Activated B cell treated with CpG ODN at 0.5 μM for 24 hours (primary cell): ENCODE results near the gene SP110. TPM values are rescaled to one million over a fixed set of nuclear protein-coding genes. Genes with fewer than 3 reads are reported as not detected.

ENCODE experiments used
- ATAC-seq: fragments of 200-7000 bp; cut with Tn5 transposase; one replicate; pipeline ENCODE4 v1.10.0; 2021; ENCODE audit warnings: low read depth, mild to moderate bottlenecking, moderate library complexity
- CTCF ChIA-PET: fragments of 350-600 bp; sonication (Branson Sonifier 250); formaldehyde crosslinking; loops from one replicate; lab custom pipeline; 2021; ENCODE audit warnings: antibody characterized with exemption; lab: Charles Lee
- POLR2A ChIA-PET: fragments of 350-600 bp; sonication (Branson Sonifier 250); formaldehyde crosslinking; loops from one replicate; lab custom pipeline; 2021; ENCODE audit warnings: antibody characterized with exemption; lab: Charles Lee
- DNase-seq: peaks from one replicate; pipeline ENCODE4 v3.0.0; 2022
- H3K27ac Mint-ChIP-seq: one replicate; pipeline ENCODE4 v1.8.0; 2020; ENCODE audit warnings: mixed read lengths
- H3K27me3 Mint-ChIP-seq: one replicate; pipeline ENCODE4 v1.8.0; 2021; ENCODE audit warnings: mixed read lengths
- H3K36me3 Mint-ChIP-seq: one replicate; pipeline ENCODE4 v1.8.0; 2021; ENCODE audit warnings: low read depth, mixed read lengths
- H3K4me1 Mint-ChIP-seq: one replicate; pipeline ENCODE4 v1.8.0; 2021; ENCODE audit warnings: mixed read lengths
- H3K4me3 Mint-ChIP-seq: one replicate; pipeline ENCODE4 v1.8.0; 2020; ENCODE audit warnings: mild to moderate bottlenecking, mixed read lengths
- H3K9me3 Mint-ChIP-seq: one replicate; pipeline ENCODE4 v1.8.0; 2020; ENCODE audit warnings: mixed read lengths
- CTCF ChIP-seq: fragments of 200-600 bp; IDR thresholded peaks from one replicate; pipeline ENCODE4 v1.8.0; 2022; ENCODE audit warnings: antibody characterized with exemption, mild to moderate bottlenecking
- intact Hi-C: fragments of 100-400 bp; cut with micrococcal nuclease; formaldehyde crosslinking; loops from one replicate; pipeline ENCODE4 v1.15.1; 2024
- total RNA-seq: library from RNA; stranded (reverse); gene quantifications from 2 replicates; pipeline ENCODE4 v1.2.3, GENCODE V29; 2022

The SP110 gene
- total RNA-seq, 1 donor from 2014 or later, result 147 TPM

- POLR2A ChIA-PET, result interaction anchor here (1.0 to 12.2 kb wide), 3 partner anchors 9 to 26 kb away, joined by 3 to 268 read pairs (median 8); partner anchors contain the start of gene SP140
- no peak for TF ChIP-seq CTCF
- H3K9me3 Mint-ChIP-seq, result peaks cover 8% of the 10 kb centered on the region
- H3K27me3 Mint-ChIP-seq, result no peaks in the 10 kb centered on the region
- CTCF ChIA-PET, result interaction anchor here (2.8 kb wide), 1 partner anchor 31 kb away, joined by 10 read pairs; no protein-coding TSS in a partner anchor
- peak; percentile 81 for ATAC-seq
- peak overlapping the region; percentile 32 for H3K4me3 Mint-ChIP-seq
- intact Hi-C loops, result loop anchor here (1.0 kb wide), 2 partner anchors 8 to 31 kb away; no protein-coding TSS in a partner anchor
- peak overlapping the region; percentile 84 for H3K27ac Mint-ChIP-seq
- H3K4me1 Mint-ChIP-seq, result peaks cover 70% of the 10 kb centered on the region
- H3K36me3 Mint-ChIP-seq, result peaks cover 82% of the 10 kb centered on the region
- DNase-seq, result no peak
Measured at GRCh38 chr2:230234122-230234722, 14.4 kb upstream of the SP110 start.

- Mint-ChIP-seq H3K36me3 (peaks cover 71% of the 10 kb centered on the region), H3K4me1 (peaks cover 89% of the 10 kb centered on the region), H3K27ac (peak overlapping the region; percentile 98), H3K27me3 (no peaks in the 10 kb centered on the region), H3K9me3 (peaks cover 8% of the 10 kb centered on the region), H3K4me3 (peak overlapping the region; percentile 92)
- TF ChIP-seq CTCF, result no peak
- POLR2A ChIA-PET, result interaction anchor here (0.5 to 12.2 kb wide), 3 partner anchors 13 to 131 kb away, joined by 5 to 268 read pairs (median 27); partner anchors contain the start of gene SP110
- intact Hi-C loops, result no loop called here
- no peak for ATAC-seq
- no peak for DNase-seq
- CTCF ChIA-PET, result interaction anchor here (0.7 kb wide), 1 partner anchor 29 kb away, joined by 3 read pairs; no protein-coding TSS in a partner anchor
Measured at GRCh38 chr2:230231251-230231650, 11.5 kb upstream of the SP110 start.

- H3K36me3 Mint-ChIP-seq, result peaks cover 70% of the 10 kb centered on the region
- ATAC-seq (no peak), DNase-seq (no peak)
- H3K4me1 Mint-ChIP-seq, result peaks cover 87% of the 10 kb centered on the region
- intact Hi-C loops, result no loop called here
- ChIA-PET POLR2A (interaction anchor here (0.5 to 12.2 kb wide), 3 partner anchors 12 to 132 kb away, joined by 5 to 268 read pairs (median 27); partner anchors contain the start of gene SP110), CTCF (interaction anchor here (1.1 to 1.4 kb wide), 3 partner anchors 23 to 380 kb away, joined by 3 to 5 read pairs (median 3); no protein-coding TSS in a partner anchor)
- peak overlapping the region; percentile 92 for H3K4me3 Mint-ChIP-seq
- peaks cover 8% of the 10 kb centered on the region for H3K9me3 Mint-ChIP-seq
- H3K27me3 Mint-ChIP-seq, result no peaks in the 10 kb centered on the region
- peak overlapping the region; percentile 98 for H3K27ac Mint-ChIP-seq
- no peak for TF ChIP-seq CTCF
Measured at GRCh38 chr2:230230496-230231200, 10.9 kb upstream of the SP110 start.

GRCh38 chr2:230230087-230230486 is 10.3 kb upstream of the SP110 start:
- no peaks in the 10 kb centered on the region for H3K27me3 Mint-ChIP-seq
- H3K4me1 Mint-ChIP-seq, result peaks cover 86% of the 10 kb centered on the region
- POLR2A ChIA-PET, result interaction anchor here (3.0 to 12.2 kb wide), 2 partner anchors 12 to 22 kb away, joined by 27 to 268 read pairs; partner anchors contain the start of gene SP110
- no peak for DNase-seq
- CTCF ChIA-PET, result interaction anchor here (1.1 to 1.4 kb wide), 3 partner anchors 22 to 381 kb away, joined by 3 to 5 read pairs (median 3); no protein-coding TSS in a partner anchor
- H3K4me3 Mint-ChIP-seq, result peak overlapping the region; percentile 92
- peaks cover 66% of the 10 kb centered on the region for H3K36me3 Mint-ChIP-seq
- ATAC-seq, result no peak
- peak overlapping the region; percentile 98 for H3K27ac Mint-ChIP-seq
- intact Hi-C loops, result no loop called here
- no peak for TF ChIP-seq CTCF
- H3K9me3 Mint-ChIP-seq, result peaks cover 8% of the 10 kb centered on the region
